ENCODE data around the gene C18orf63.

DNA sequence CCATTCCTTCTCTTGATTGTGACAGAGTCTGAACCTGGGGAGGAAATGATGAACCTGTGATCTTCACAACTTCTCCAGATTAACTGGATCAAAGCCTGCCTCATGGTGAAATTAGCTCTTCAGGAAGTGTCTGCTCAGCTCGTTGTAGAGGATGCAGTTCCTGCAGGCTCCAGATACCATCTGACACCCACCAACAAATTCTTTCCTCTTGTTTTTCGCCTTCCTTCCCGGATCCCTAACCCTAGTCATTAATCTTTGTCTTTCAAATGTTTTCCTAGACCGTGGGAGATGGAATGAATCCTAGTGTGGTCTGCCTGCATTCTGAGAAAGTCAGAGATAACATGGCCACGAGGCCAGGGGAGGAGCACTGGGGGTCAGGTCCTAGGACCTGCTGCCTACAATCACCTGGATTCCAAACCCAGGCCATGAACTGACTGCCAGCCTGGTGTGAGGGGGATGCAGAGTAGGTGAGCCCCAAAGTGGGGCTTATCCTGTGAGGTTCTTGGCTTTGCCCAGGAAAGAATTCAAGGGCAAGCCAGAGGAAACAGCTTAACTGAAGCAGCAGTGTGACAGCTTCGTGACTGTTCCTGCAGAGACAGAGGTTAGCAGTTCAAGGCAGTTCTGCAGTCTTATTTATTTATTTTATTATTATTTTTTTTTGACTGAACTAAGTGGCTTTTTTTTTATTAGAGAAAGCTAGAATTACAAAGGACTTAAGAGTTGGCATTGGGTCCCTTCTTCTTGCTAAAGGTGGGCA lies 73.7 kb downstream of the C18orf63 start:
- TF ChIP-seq POLR2A (IDR thresholded peaks at IDR 0.05; ENCODE audit: low read depth, low read length) (no peak), MAFK (IDR thresholded peaks at IDR 0.05; ENCODE audit: low read depth, low read length) (no peak), CHD1 (IDR thresholded peaks at IDR 0.05; ENCODE audit: low read depth, low read length) (no peak), MAZ (IDR thresholded peaks at IDR 0.05; ENCODE audit: borderline replicate concordance, low read depth, low read length) (no peak), CTCF (conservative IDR thresholded peaks at IDR 0.05; ENCODE audit: low read depth, low read length) (no peak), RFX5 (IDR thresholded peaks at IDR 0.05; ENCODE audit: low read depth, low read length) (no peak), USF2 (IDR thresholded peaks at IDR 0.05; ENCODE audit: low read depth, low read length) (no peak), RAD21 (IDR thresholded peaks at IDR 0.05; ENCODE audit: low read length) (no peak), CEBPB (IDR thresholded peaks at IDR 0.05; ENCODE audit: low read depth, low read length) (no peak)

Data from IMR-90 (cell line).